A673 (cell line): ENCODE measurements around the gene RNU6-9. TPM values are rescaled to one million over a fixed set of nuclear protein-coding genes. Genes with fewer than 3 reads are reported as not detected.
A peak's percentile ranks its signal among the peaks of the same experiment; 100 is the strongest.

Source experiments
- BruUV-seq: library from RNA; stranded (reverse); fragments of 400-500 nt; replicated peaks from 2 replicates; lab custom pipeline; 2021; lab: Mats Ljungman, UMichigan
- CTCF ChIA-PET: fragments of 300-600 bp; sonication (Branson Sonifier 250); formaldehyde crosslinking; loops from one replicate; lab custom pipeline; 2022; ENCODE audit warnings: antibody characterized with exemption; lab: Charles Lee
- POLR2A ChIA-PET: fragments of 300-600 bp; sonication (Branson Sonifier 250); formaldehyde crosslinking; loops from one replicate; lab custom pipeline; 2022; ENCODE audit warnings: antibody characterized with exemption; ENCODE audit not compliant: low non-redundant PET; lab: Charles Lee
- DNase-seq: peaks from one replicate; pipeline ENCODE4 v3.0.0-alpha.2; 2015; ENCODE audit warnings: low spot score
- H3K27ac ChIP-seq: fragments of 200-600 bp; sonication (generic); 2 replicates; pipeline ENCODE4 v1.5.1; 2016; ENCODE audit warnings: mixed run types, low read depth, mild to moderate bottlenecking, mixed read lengths, antibody characterized with exemption, low read length; ENCODE audit not compliant: poor library complexity, severe bottlenecking
- H3K27me3 ChIP-seq: fragments of 200-600 bp; sonication (generic); replicated peaks from 2 replicates; pipeline ENCODE4 v1.6.1; 2017; ENCODE audit warnings: mixed run types, low read depth, mild to moderate bottlenecking, mixed read lengths, antibody characterized with exemption, low read length; ENCODE audit not compliant: insufficient read depth, poor library complexity
- H3K36me3 ChIP-seq: fragments of 200-600 bp; sonication (generic); 2 replicates; pipeline ENCODE4 v1.6.1; 2016; ENCODE audit warnings: mixed run types, mild to moderate bottlenecking, mixed read lengths, antibody characterized with exemption, low read length; ENCODE audit not compliant: insufficient read depth, poor library complexity, severe bottlenecking
- H3K4me1 ChIP-seq: fragments of 200-600 bp; sonication (generic); 2 replicates; pipeline ENCODE4 v1.6.1; 2017; ENCODE audit warnings: mixed run types, mild to moderate bottlenecking, mixed read lengths, antibody characterized with exemption, low read length; ENCODE audit not compliant: insufficient read depth, poor library complexity, severe bottlenecking
- H3K4me3 ChIP-seq: fragments of 200-600 bp; sonication (generic); 2 replicates; pipeline ENCODE4 v1.5.1; 2016; ENCODE audit warnings: low read depth, mixed run types, mild to moderate bottlenecking, mixed read lengths, low read length; ENCODE audit not compliant: poor library complexity, severe bottlenecking
- H3K9me3 ChIP-seq: fragments of 200-600 bp; sonication (generic); 2 replicates; pipeline ENCODE4 v1.6.1; 2016; ENCODE audit warnings: mixed run types, low read depth, mild to moderate bottlenecking, mixed read lengths, antibody characterized with exemption, low read length; ENCODE audit not compliant: poor library complexity, severe bottlenecking
- CTCF ChIP-seq: fragments of 300-800, 200-600 bp; sonication (generic); conservative IDR thresholded peaks from 2 replicates; pipeline ENCODE4 v1.5.1; 2017; ENCODE audit warnings: low read depth, mild to moderate bottlenecking, antibody characterized with exemption, low read length, moderate library complexity, mixed read lengths
- EZH2 ChIP-seq: fragments of 200-600 bp; sonication (generic); IDR thresholded peaks from 2 replicates; pipeline ENCODE4 v1.6.1; 2017; ENCODE audit warnings: borderline replicate concordance, low read depth, mild to moderate bottlenecking, mixed read lengths, antibody characterized with exemption, low read length; ENCODE audit not compliant: poor library complexity, severe bottlenecking
- intact Hi-C: fragments of 100-400 bp; cut with micrococcal nuclease; formaldehyde crosslinking; loops from one replicate; pipeline ENCODE4 v1.10.0; 2022; ENCODE audit not compliant: unreplicated experiment
- total RNA-seq: library from RNA; stranded (reverse); gene quantifications from 2 replicates; pipeline ENCODE4 v1.2.3, GENCODE V29; 2021

The RNU6-9 gene
- total RNA-seq, 1 experiment from 2014 or later: not detected

GRCh38 chr19:892243-892893 is 916 bp upstream of the RNU6-9 start:
- Histone ChIP-seq H3K27me3 (no peaks in the 10 kb centered on the region), H3K9me3 (no peaks in the 10 kb centered on the region), H3K4me3 (peak overlapping the region; percentile 82), H3K4me1 (no peaks in the 10 kb centered on the region), H3K36me3 (peaks cover 24% of the 10 kb centered on the region), H3K27ac (peak overlapping the region; percentile 98)
- ChIA-PET CTCF (no interaction called here), POLR2A (no interaction called here)
- peak; percentile 52 for DNase-seq
- no peak for TF ChIP-seq CTCF
- no peak for TF ChIP-seq EZH2
- intact Hi-C loops: no loop called here
- no TSS peak for BruUV-seq

GRCh38 chr19:896434-896833 is 3.1 kb downstream of the RNU6-9 start:
- H3K4me1 ChIP-seq: no peaks in the 10 kb centered on the region
- intact Hi-C loops: no loop called here
- TF ChIP-seq EZH2: no peak
- TF ChIP-seq CTCF: no peak
- H3K4me3 ChIP-seq: no peak overlapping the region
- no peak overlapping the region for H3K27ac ChIP-seq
- no TSS peak for BruUV-seq
- ChIA-PET CTCF (no interaction called here), POLR2A (no interaction called here)
- no peaks in the 10 kb centered on the region for H3K9me3 ChIP-seq
- no peaks in the 10 kb centered on the region for H3K27me3 ChIP-seq
- DNase-seq: no peak
- H3K36me3 ChIP-seq: peaks cover 4% of the 10 kb centered on the region

GRCh38 chr19:896999-897398 is 3.7 kb downstream of the RNU6-9 start:
- Histone ChIP-seq H3K36me3 (peaks cover 4% of the 10 kb centered on the region), H3K4me1 (no peaks in the 10 kb centered on the region), H3K27me3 (no peaks in the 10 kb centered on the region), H3K27ac (no peak overlapping the region), H3K9me3 (no peaks in the 10 kb centered on the region), H3K4me3 (no peak overlapping the region)
- no TSS peak for BruUV-seq
- CTCF ChIA-PET: no interaction called here
- no peak for TF ChIP-seq EZH2
- TF ChIP-seq CTCF: no peak
- intact Hi-C loops: no loop called here
- POLR2A ChIA-PET: no interaction called here
- DNase-seq: no peak
